ENCODE data around the gene PPIP5K2.
A peak's percentile ranks its signal among the peaks of the same experiment; 100 is the strongest.

The PPIP5K2 gene

DNA sequence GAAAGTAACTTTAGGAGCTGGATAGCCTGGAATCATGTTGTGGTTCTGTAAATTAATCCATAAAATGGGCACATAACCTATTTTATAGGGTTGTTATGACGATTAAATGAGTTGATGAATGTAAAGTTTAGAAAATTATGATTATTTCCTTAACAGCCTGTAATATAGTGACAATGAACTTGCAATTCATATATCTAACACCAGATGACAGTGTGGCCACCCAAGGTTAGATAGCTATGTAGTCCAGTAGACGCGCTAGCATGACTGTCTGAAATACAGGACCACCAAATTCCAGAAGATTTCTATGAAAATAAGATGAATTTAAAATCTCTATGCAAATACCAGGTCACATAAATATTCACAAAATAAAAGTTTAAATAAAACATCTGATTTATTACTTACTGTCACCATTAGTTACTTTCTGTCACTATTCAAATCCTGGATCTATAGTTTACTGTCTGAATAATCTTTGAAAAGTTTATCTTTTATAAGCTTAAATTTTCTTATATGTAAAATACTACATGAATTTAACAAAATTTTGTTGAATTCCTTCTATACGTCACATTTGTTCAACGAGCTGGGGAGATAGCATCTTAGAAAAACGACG, 112.4 kb downstream of the PPIP5K2 start:
- peak; percentile 60 for DNase-seq (ENCODE audit: low read depth)
- H3K4me3 ChIP-seq (ENCODE audit: low read length) = no peak overlapping the region

GRCh38 chr5:103234239-103234975, 114.3 kb downstream of the PPIP5K2 start:
- DNase-seq (ENCODE audit: low read depth) = no peak
- H3K4me3 ChIP-seq (ENCODE audit: low read length) = no peak overlapping the region
- TF ChIP-seq, protein P1, sequence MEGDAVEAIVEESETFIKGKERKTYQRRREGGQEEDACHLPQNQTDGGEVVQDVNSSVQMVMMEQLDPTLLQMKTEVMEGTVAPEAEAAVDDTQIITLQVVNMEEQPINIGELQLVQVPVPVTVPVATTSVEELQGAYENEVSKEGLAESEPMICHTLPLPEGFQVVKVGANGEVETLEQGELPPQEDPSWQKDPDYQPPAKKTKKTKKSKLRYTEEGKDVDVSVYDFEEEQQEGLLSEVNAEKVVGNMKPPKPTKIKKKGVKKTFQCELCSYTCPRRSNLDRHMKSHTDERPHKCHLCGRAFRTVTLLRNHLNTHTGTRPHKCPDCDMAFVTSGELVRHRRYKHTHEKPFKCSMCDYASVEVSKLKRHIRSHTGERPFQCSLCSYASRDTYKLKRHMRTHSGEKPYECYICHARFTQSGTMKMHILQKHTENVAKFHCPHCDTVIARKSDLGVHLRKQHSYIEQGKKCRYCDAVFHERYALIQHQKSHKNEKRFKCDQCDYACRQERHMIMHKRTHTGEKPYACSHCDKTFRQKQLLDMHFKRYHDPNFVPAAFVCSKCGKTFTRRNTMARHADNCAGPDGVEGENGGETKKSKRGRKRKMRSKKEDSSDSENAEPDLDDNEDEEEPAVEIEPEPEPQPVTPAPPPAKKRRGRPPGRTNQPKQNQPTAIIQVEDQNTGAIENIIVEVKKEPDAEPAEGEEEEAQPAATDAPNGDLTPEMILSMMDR (IDR thresholded peaks at IDR 0.05; ENCODE audit: insufficient read depth, low read depth, low read length, missing control alignments) = no peak

More for the DNA sequence above, 112.4 kb downstream of the PPIP5K2 start:
- TF ChIP-seq, protein P1 (IDR thresholded peaks at IDR 0.05; ENCODE audit: insufficient read depth, low read depth, low read length, missing control alignments) = peak; percentile 88

DNA sequence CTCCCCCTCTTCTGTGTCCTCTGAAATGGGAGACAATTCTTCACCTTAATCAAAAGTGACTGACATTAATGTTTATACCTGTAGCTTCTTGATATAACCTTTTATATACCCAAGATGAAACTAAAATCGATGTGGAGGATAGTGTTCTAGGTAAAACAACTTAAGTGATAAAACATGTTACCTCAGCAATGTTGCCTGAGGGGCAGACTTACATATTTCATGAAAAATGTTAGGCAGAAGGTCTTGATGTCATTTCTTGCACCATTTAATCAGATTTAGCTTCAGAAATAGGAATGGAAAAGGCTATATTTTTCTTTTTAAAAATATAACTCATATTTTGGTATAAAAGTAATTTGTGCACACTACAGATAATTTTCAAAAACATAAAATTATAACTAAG, 115.8 kb downstream of the PPIP5K2 start:
- TF ChIP-seq, protein P1 (IDR thresholded peaks at IDR 0.05; ENCODE audit: insufficient read depth, low read depth, low read length, missing control alignments) = no peak
- no peak for DNase-seq (ENCODE audit: low read depth)
- H3K4me3 ChIP-seq (ENCODE audit: low read length) = no peak overlapping the region

DNA sequence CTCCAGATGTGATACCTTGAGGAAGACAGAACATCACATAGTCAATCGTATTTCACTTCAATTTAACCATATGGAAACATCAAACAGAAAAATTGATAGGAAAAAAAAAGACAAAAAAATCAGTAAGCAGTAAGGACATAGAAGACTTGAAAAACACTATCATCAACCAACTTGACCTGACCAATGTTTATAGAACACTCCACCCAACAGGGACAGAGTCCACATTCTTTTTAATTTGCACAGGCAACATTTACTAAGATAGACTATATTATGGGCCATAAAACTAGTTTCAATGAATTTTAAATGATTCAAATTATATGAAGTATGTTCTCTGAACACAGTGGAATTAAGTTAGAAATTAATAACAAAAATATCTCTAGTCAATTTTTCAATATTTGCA, 117.7 kb downstream of the PPIP5K2 start:
- DNase-seq (ENCODE audit: low read depth) = no peak

DNA sequence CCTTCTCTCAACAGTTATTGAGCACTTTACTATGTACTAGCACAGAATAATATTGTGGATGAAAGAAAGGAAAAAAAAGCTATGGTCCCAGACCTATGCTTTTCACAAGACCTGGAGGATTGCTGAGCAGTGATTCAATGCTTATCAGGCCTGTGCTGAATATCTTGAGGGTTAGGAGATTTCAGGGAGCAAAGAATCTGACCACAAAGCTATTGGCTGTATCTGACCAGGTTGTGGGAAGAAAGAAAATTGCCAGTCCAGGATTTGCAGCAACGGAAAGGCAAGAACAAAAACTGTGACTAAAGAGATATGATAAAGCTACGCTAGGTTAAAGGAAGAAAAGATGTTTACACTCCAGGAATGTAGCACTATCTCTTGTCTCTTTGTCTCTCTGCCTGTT, 123.6 kb downstream of the PPIP5K2 start:
- DNase-seq (ENCODE audit: low read depth) = no peak

More for the DNA sequence above, 117.7 kb downstream of the PPIP5K2 start:
- no peak overlapping the region for H3K4me3 ChIP-seq (ENCODE audit: low read length)
- TF ChIP-seq, protein P1 (IDR thresholded peaks at IDR 0.05; ENCODE audit: insufficient read depth, low read depth, low read length, missing control alignments) = no peak

GRCh38 chr5:103244398-103244797, 124.3 kb downstream of the PPIP5K2 start:
- no peak overlapping the region for H3K4me3 ChIP-seq (ENCODE audit: low read length)
- TF ChIP-seq, protein P1 (IDR thresholded peaks at IDR 0.05; ENCODE audit: insufficient read depth, low read depth, low read length, missing control alignments) = no peak
- no peak for DNase-seq (ENCODE audit: low read depth)

More for the DNA sequence above, 123.6 kb downstream of the PPIP5K2 start:
- H3K4me3 ChIP-seq (ENCODE audit: low read length) = no peak overlapping the region
- TF ChIP-seq, protein P1 (IDR thresholded peaks at IDR 0.05; ENCODE audit: insufficient read depth, low read depth, low read length, missing control alignments) = no peak
